Upper lobe of left lung (tissue), 6 donors: ENCODE data around the gene GSPT1. TPM values are rescaled to one million over a fixed set of nuclear protein-coding genes. Genes with fewer than 3 reads are reported as not detected.

Experiments
- ATAC-seq, 2 donors: fragments of 200-7000 bp; cut with Tn5 transposase; one replicate each; pipeline ENCODE4 v1.9.1; 2022; ENCODE audit warnings: mild to moderate bottlenecking in 2 of 2, moderate library complexity in 2 of 2; ENCODE audit not compliant: low FRiP score in 2 of 2
- DNase-seq, 2 donors: peaks; one replicate each; pipeline ENCODE4 v3.0.0-alpha.2; 2019 to 2020
- H3K27ac ChIP-seq, 4 donors: fragments of 200-600 bp; sonication (generic); one replicate each; pipeline ENCODE4 v1.5.1; 2016 to 2019
- H3K27me3 ChIP-seq, 4 donors: fragments of 200-600 bp; sonication (generic); one replicate each; pipeline ENCODE4 v1.5.1; 2017 to 2019
- H3K36me3 ChIP-seq, 4 donors: fragments of 200-600 bp; sonication (generic); one replicate each; pipeline ENCODE4 v1.5.1; 2016 to 2019
- H3K4me1 ChIP-seq, 4 donors: fragments of 200-600 bp; sonication (generic); one replicate each; pipeline ENCODE4 v1.5.1; 2018 to 2019
- H3K4me3 ChIP-seq, 4 donors: fragments of 200-600 bp; sonication (generic); one replicate each; pipeline ENCODE4 v1.5.1; 2017 to 2019; ENCODE audit warnings: mild to moderate bottlenecking in 2 of 4, moderate library complexity in 1 of 4
- H3K9me3 ChIP-seq, 4 donors: fragments of 200-600 bp; sonication (generic); one replicate each; pipeline ENCODE4 v1.5.1; 2018 to 2019
- CTCF ChIP-seq, 6 experiments: fragments of 450-650 bp in 4 of 6; fragments of 200-600 bp in 2 of 6; sonication (generic) in 2 of 6; IDR thresholded peaks; one replicate each; pipeline ENCODE4 v1.5.1; 2016 to 2019; ENCODE audit warnings: antibody characterized with exemption in 6 of 6
- EP300 ChIP-seq, 4 donors: sonication (generic); formaldehyde crosslinking; IDR thresholded peaks; one replicate each; pipeline ENCODE4 v1.5.1; 2017; ENCODE audit warnings: antibody characterized with exemption in 4 of 4, control low read depth in 2 of 4
- POLR2A ChIP-seq, 4 donors: fragments of 450-650 bp; IDR thresholded peaks; one replicate each; pipeline ENCODE4 v1.5.1; 2016 to 2017; ENCODE audit warnings: antibody characterized with exemption in 4 of 4, mild to moderate bottlenecking in 2 of 4
- POLR2AphosphoS5 ChIP-seq, 2 donors: sonication (generic); formaldehyde crosslinking; IDR thresholded peaks; one replicate each; pipeline ENCODE4 v1.5.1; 2017; ENCODE audit warnings: antibody characterized with exemption in 2 of 2
- WGBS, 2 donors: methylation state at CpG; one replicate each; pipeline ENCODE4 v1.1.5; 2017 to 2018; 5-methylcytosine and 5-hydroxymethylcytosine counted together
- total RNA-seq, 6 donors: library from RNA; depleted of rRNA in 4 of 6; stranded (reverse); fragments of >200 nt in 4 of 6; gene quantifications; one replicate each; pipeline versions ENCODE4 v1.1.0 to v1.2.1, GENCODE V29; 2016 to 2021
- donor health status: DM: no; HTN: no; CAD: no; lungs with moderate emphysema.
- donor health status: DM: no; HTN: yes; CAD: no; lungs with severe emphysema.

The GSPT1 gene
- total RNA-seq, 6 donors from 2014 or later: 52.4 to 117 (median 99.6) TPM

- Histone ChIP-seq H3K27me3 (no peaks in the 10 kb centered on the region), H3K4me3 (no peak overlapping the region), H3K27ac (no peak overlapping the region), H3K9me3 (no peaks in the 10 kb centered on the region), H3K4me1 (peaks cover 4 to 11% (median 8%) of the 10 kb centered on the region in 4 donors), H3K36me3 (peaks cover 11 to 97% (median 64%) of the 10 kb centered on the region in 4 donors)
- WGBS, 2 donors: 84 to 89% methylated on average over 5 of the region's 5 CpGs
- DNase-seq (no peak), ATAC-seq (no peak)
- TF ChIP-seq POLR2A (IDR thresholded peaks at IDR 0.05) (no peak), POLR2AphosphoS5 (IDR thresholded peaks at IDR 0.05) (no peak), EP300 (IDR thresholded peaks at IDR 0.05) (no peak), CTCF (IDR thresholded peaks at IDR 0.05) (no peak)
Observed at GRCh38 chr16:11875721-11876120, 40.0 kb downstream of the GSPT1 start.

- TF ChIP-seq EP300 (IDR thresholded peaks at IDR 0.05) (no peak), POLR2AphosphoS5 (IDR thresholded peaks at IDR 0.05) (no peak), POLR2A (IDR thresholded peaks at IDR 0.05) (no peak), CTCF (IDR thresholded peaks at IDR 0.05) (peak in 1 of 6 experiments; percentile 26)
- no peak for ATAC-seq
- peak in 1 of 2 donors; percentile 59 for DNase-seq
- Histone ChIP-seq H3K4me1 (peaks cover 7 to 13% (median 10%) of the 10 kb centered on the region in 4 donors), H3K4me3 (no peak overlapping the region), H3K27me3 (no peaks in the 10 kb centered on the region), H3K27ac (no peak overlapping the region), H3K36me3 (peaks cover 2 to 76% (median 36%) of the 10 kb centered on the region in 4 donors), H3K9me3 (no peaks in the 10 kb centered on the region)
- WGBS, 2 donors: 26 to 45% methylated on average over 7 of the region's 7 CpGs
Observed at GRCh38 chr16:11871193-11871592, 44.6 kb downstream of the GSPT1 start.

- Histone ChIP-seq H3K27me3 (no peaks in the 10 kb centered on the region), H3K4me3 (no peak overlapping the region), H3K9me3 (no peaks in the 10 kb centered on the region), H3K27ac (no peak overlapping the region), H3K36me3 (peaks cover 0 to 68% (median 30%) of the 10 kb centered on the region in 4 donors), H3K4me1 (peaks cover 7 to 13% (median 10%) of the 10 kb centered on the region in 4 donors)
- ATAC-seq (no peak), DNase-seq (no peak)
- 51 to 52% methylated on average over 3 of the region's 3 CpGs for WGBS, 2 donors
- TF ChIP-seq POLR2AphosphoS5 (IDR thresholded peaks at IDR 0.05) (no peak), CTCF (IDR thresholded peaks at IDR 0.05) (no peak), POLR2A (IDR thresholded peaks at IDR 0.05) (no peak), EP300 (IDR thresholded peaks at IDR 0.05) (no peak)
Observed at GRCh38 chr16:11870399-11870798, 45.4 kb downstream of the GSPT1 start.

GRCh38 chr16:11869353-11870228 lies 46.2 kb downstream of the GSPT1 start:
- no peak overlapping the region for H3K4me3 ChIP-seq
- no peaks in the 10 kb centered on the region for H3K27me3 ChIP-seq
- no peak overlapping the region for H3K27ac ChIP-seq
- DNase-seq: no peak
- TF ChIP-seq CTCF (IDR thresholded peaks at IDR 0.05) (no peak), POLR2A (IDR thresholded peaks at IDR 0.05) (no peak), EP300 (IDR thresholded peaks at IDR 0.05) (no peak), POLR2AphosphoS5 (IDR thresholded peaks at IDR 0.05) (no peak)
- peaks cover 7 to 13% (median 10%) of the 10 kb centered on the region in 4 donors for H3K4me1 ChIP-seq
- peaks cover 0 to 60% (median 26%) of the 10 kb centered on the region in 4 donors for H3K36me3 ChIP-seq
- 84 to 89% methylated on average over 8 of the region's 8 CpGs for WGBS, 2 donors
- no peak for ATAC-seq
- no peaks in the 10 kb centered on the region for H3K9me3 ChIP-seq
